Mesenchymal stem cell (in vitro differentiated cells and primary cell): ENCODE results near the gene TCHHL1.

Experiments
- DNase-seq: peaks from one replicate; pipeline ENCODE4 v3.0.0-alpha.2; 2013
- H2AFZ ChIP-seq: one replicate; pipeline ENCODE4 v1.6.1; 2013; ENCODE audit warnings: low read depth, mild to moderate bottlenecking, control low read depth, inconsistent platforms, low read length, moderate library complexity
- H2AK5ac ChIP-seq: 2 replicates; pipeline ENCODE4 v1.6.1; 2013; ENCODE audit warnings: low read length, moderate library complexity, mild to moderate bottlenecking, inconsistent platforms; ENCODE audit not compliant: severe bottlenecking
- H2BK120ac ChIP-seq: one replicate; pipeline ENCODE4 v1.6.1; 2013; ENCODE audit warnings: low read depth, mild to moderate bottlenecking, inconsistent platforms, low read length, moderate library complexity
- H2BK12ac ChIP-seq, 2 experiments: one replicate each; pipeline ENCODE4 v1.6.1; 2013; ENCODE audit warnings: inconsistent platforms in 2 of 2, low read length in 2 of 2, mild to moderate bottlenecking in 2 of 2, moderate library complexity in 2 of 2, control low read depth in 1 of 2
- H2BK15ac ChIP-seq: one replicate; pipeline ENCODE4 v1.6.1; 2013; ENCODE audit warnings: mild to moderate bottlenecking, low read depth, inconsistent platforms; ENCODE audit not compliant: poor library complexity, severe bottlenecking
- H2BK5ac ChIP-seq: 2 replicates; pipeline ENCODE4 v1.6.1; 2013; ENCODE audit warnings: low read depth, mild to moderate bottlenecking, low read length, control low read depth, inconsistent platforms; ENCODE audit not compliant: poor library complexity, severe bottlenecking
- H3K14ac ChIP-seq, 2 experiments: one replicate each; pipeline ENCODE4 v1.6.1; 2013; ENCODE audit warnings: inconsistent platforms in 2 of 2, low read length in 2 of 2, control low read depth in 1 of 2, mild to moderate bottlenecking in 1 of 2, moderate library complexity in 1 of 2
- H3K18ac ChIP-seq, 2 experiments: one replicate each; pipeline ENCODE4 v1.6.1; 2013; ENCODE audit warnings: inconsistent platforms in 2 of 2, low read length in 2 of 2, control low read depth in 1 of 2, low read depth in 1 of 2, mild to moderate bottlenecking in 1 of 2
- H3K23ac ChIP-seq, 2 experiments: one replicate each; pipeline ENCODE4 v1.6.1; 2013; ENCODE audit warnings: inconsistent platforms in 2 of 2, low read length in 2 of 2, mild to moderate bottlenecking in 2 of 2, moderate library complexity in 2 of 2, control low read depth in 1 of 2
- H3K27ac ChIP-seq: 2 replicates; pipeline ENCODE4 v1.5.1; 2013; ENCODE audit warnings: mild to moderate bottlenecking, moderate library complexity, low read length, control low read depth, inconsistent platforms; ENCODE audit not compliant: poor library complexity, severe bottlenecking
- H3K27me3 ChIP-seq, 2 experiments: 2 replicates each; pipeline versions ENCODE4 v1.6.1 to v1.7.0; 2013; ENCODE audit warnings: low read length in 2 of 2, mild to moderate bottlenecking in 2 of 2, moderate library complexity in 2 of 2, control low read depth in 1 of 2, inconsistent platforms in 1 of 2; ENCODE audit not compliant: control insufficient read depth in 1 of 2, insufficient read depth in 1 of 2
- H3K36me3 ChIP-seq, 2 experiments: 2 replicates each; pipeline versions ENCODE4 v1.6.1 to v1.7.0; 2013; ENCODE audit warnings: low read length in 2 of 2, control low read depth in 1 of 2, inconsistent platforms in 1 of 2, low read depth in 1 of 2, mild to moderate bottlenecking in 1 of 2; ENCODE audit not compliant: insufficient read depth in 2 of 2, control insufficient read depth in 1 of 2
- H3K4ac ChIP-seq, 2 experiments: one replicate each; pipeline ENCODE4 v1.6.1; 2013; ENCODE audit warnings: inconsistent platforms in 2 of 2, low read length in 2 of 2, mild to moderate bottlenecking in 2 of 2, moderate library complexity in 2 of 2, control low read depth in 1 of 2, low read depth in 1 of 2
- H3K4me1 ChIP-seq: 2 replicates; pipeline ENCODE4 v1.6.1; 2013; ENCODE audit warnings: low read depth, low read length, control low read depth; ENCODE audit not compliant: control insufficient read depth, insufficient read depth
- H3K4me2 ChIP-seq: 2 replicates; pipeline ENCODE4 v1.6.1; 2013; ENCODE audit warnings: low read length, mild to moderate bottlenecking, inconsistent platforms; ENCODE audit not compliant: poor library complexity, severe bottlenecking
- H3K4me3 ChIP-seq, 2 experiments: 2 replicates each; pipeline versions ENCODE4 v1.5.1 to v1.7.0; 2013; ENCODE audit warnings: low read length in 2 of 2, mild to moderate bottlenecking in 2 of 2, control low read depth in 1 of 2, low read depth in 1 of 2; ENCODE audit not compliant: insufficient read depth in 1 of 2
- H3K79me1 ChIP-seq: replicated peaks from 2 replicates; pipeline ENCODE4 v1.6.1; 2013; ENCODE audit warnings: mild to moderate bottlenecking, control low read depth, low read length, inconsistent platforms; ENCODE audit not compliant: poor library complexity, severe bottlenecking
- H3K9ac ChIP-seq: 2 replicates; pipeline ENCODE4 v1.7.0; 2013; ENCODE audit warnings: mild to moderate bottlenecking, low read length, moderate library complexity
- H3K9me3 ChIP-seq: 2 replicates; pipeline ENCODE4 v1.7.0; 2013; ENCODE audit warnings: mild to moderate bottlenecking, low read length; ENCODE audit not compliant: control insufficient read depth
- H4K8ac ChIP-seq: one replicate; pipeline ENCODE4 v1.6.1; 2013; ENCODE audit warnings: inconsistent platforms, mild to moderate bottlenecking, low read length, moderate library complexity
- H4K91ac ChIP-seq: one replicate; pipeline ENCODE4 v1.6.1; 2013; ENCODE audit warnings: mild to moderate bottlenecking, low read length, inconsistent platforms
- WGBS: methylation state at CpG from one replicate; pipeline ENCODE4 v1.1.7; 2013; ENCODE audit warnings: mixed read lengths; 5-methylcytosine and 5-hydroxymethylcytosine counted together

The TCHHL1 gene

GRCh38 chr1:152035539-152036266 is 53.2 kb downstream of the TCHHL1 start:
- Histone ChIP-seq H2BK5ac (peak overlapping the region; percentile 90), H3K4me2 (peak overlapping the region; percentile 76), H2AK5ac (no peak overlapping the region), H2BK12ac (no peak overlapping the region), H3K27me3 (peaks cover 0 to 10% of the 10 kb centered on the region in 2 experiments), H3K27ac (peak overlapping the region; percentile 95), H2BK120ac (no peak overlapping the region), H2AFZ (no peak overlapping the region), H3K4ac (peak overlapping the region in 1 of 2 experiments; percentile 42), H3K9me3 (no peaks in the 10 kb centered on the region), H3K36me3 (peaks cover 16 to 35% of the 10 kb centered on the region in 2 experiments), H3K23ac (peak overlapping the region in 1 of 2 experiments; percentile 27), H3K4me1 (peaks cover 3% of the 10 kb centered on the region), H3K14ac (no peak overlapping the region), H4K8ac (no peak overlapping the region), H4K91ac (no peak overlapping the region), H3K9ac (peak overlapping the region; percentile 100), H3K79me1 (peaks cover 11% of the 10 kb centered on the region), H3K4me3 (peak overlapping the region; percentile 62 to 92), H2BK15ac (no peak overlapping the region), H3K18ac (peak overlapping the region; percentile 52 to 81)
- 3% methylated on average over 7 of the region's 17 CpGs for WGBS
- DNase-seq = peak; percentile 53

- H2AFZ ChIP-seq = no peak overlapping the region
- peak overlapping the region in 1 of 2 experiments; percentile 92 for H3K4me3 ChIP-seq
- peak overlapping the region in 1 of 2 experiments; percentile 75 for H3K23ac ChIP-seq
- H4K8ac ChIP-seq = no peak overlapping the region
- H2BK12ac ChIP-seq = peak overlapping the region in 1 of 2 experiments; percentile 83
- peaks cover 3% of the 10 kb centered on the region for H3K4me1 ChIP-seq
- peak overlapping the region in 1 of 2 experiments; percentile 94 for H3K14ac ChIP-seq
- peak overlapping the region; percentile 40 for H2AK5ac ChIP-seq
- H4K91ac ChIP-seq = peak overlapping the region; percentile 16
- peaks cover 16 to 38% of the 10 kb centered on the region in 2 experiments for H3K36me3 ChIP-seq
- no peak overlapping the region for H2BK15ac ChIP-seq
- no peaks in the 10 kb centered on the region for H3K9me3 ChIP-seq
- WGBS = 4% methylated on average over 5 of the region's 8 CpGs
- H3K18ac ChIP-seq = peak overlapping the region; percentile 60 to 64
- H3K4me2 ChIP-seq = peak overlapping the region; percentile 76
- peak overlapping the region; percentile 95 for H3K27ac ChIP-seq
- DNase-seq = peak; percentile 86
- H3K27me3 ChIP-seq = peaks cover 0 to 2% of the 10 kb centered on the region in 2 experiments
- no peak overlapping the region for H2BK120ac ChIP-seq
- H3K79me1 ChIP-seq = peaks cover 11% of the 10 kb centered on the region
- peak overlapping the region; percentile 100 for H3K9ac ChIP-seq
- no peak overlapping the region for H2BK5ac ChIP-seq
- peak overlapping the region in 1 of 2 experiments; percentile 96 for H3K4ac ChIP-seq
These were observed 54.0 kb downstream of the TCHHL1 start for GRCh38 chr1:152034654-152035538.

- H3K14ac ChIP-seq = no peak overlapping the region
- peak overlapping the region in 1 of 2 experiments; percentile 92 for H3K4me3 ChIP-seq
- H3K4me2 ChIP-seq = peak overlapping the region; percentile 76
- peak overlapping the region; percentile 100 for H3K9ac ChIP-seq
- no peak overlapping the region for H2BK5ac ChIP-seq
- WGBS = 15% methylated on average over 1 of the region's 1 CpG
- H2BK120ac ChIP-seq = no peak overlapping the region
- no peaks in the 10 kb centered on the region for H3K27me3 ChIP-seq
- H3K4me1 ChIP-seq = peaks cover 3% of the 10 kb centered on the region
- no peak overlapping the region for H3K4ac ChIP-seq
- no peak overlapping the region for H2AK5ac ChIP-seq
- no peak overlapping the region for H2BK12ac ChIP-seq
- no peak overlapping the region for H4K91ac ChIP-seq
- no peak overlapping the region for H3K18ac ChIP-seq
- no peak for DNase-seq
- no peak overlapping the region for H4K8ac ChIP-seq
- no peaks in the 10 kb centered on the region for H3K9me3 ChIP-seq
- no peak overlapping the region for H2BK15ac ChIP-seq
- H3K27ac ChIP-seq = peak overlapping the region; percentile 95
- peaks cover 16 to 38% of the 10 kb centered on the region in 2 experiments for H3K36me3 ChIP-seq
- H3K79me1 ChIP-seq = peaks cover 11% of the 10 kb centered on the region
- no peak overlapping the region for H2AFZ ChIP-seq
- no peak overlapping the region for H3K23ac ChIP-seq
These were observed 54.6 kb downstream of the TCHHL1 start for GRCh38 chr1:152034324-152034653.
